SK-N-DZ (cell line): Measurements from ENCODE around the gene PRR22. TPM values are rescaled to one million over a fixed set of nuclear protein-coding genes. Genes with fewer than 3 reads are reported as not detected.
A peak's percentile ranks its signal among the peaks of the same experiment; 100 is the strongest.

Experiments
- DNase-seq: peaks from one replicate; pipeline ENCODE4 v3.0.0-alpha.2; 2015; ENCODE audit warnings: low spot score
- polyA plus RNA-seq, 2 experiments: library from polyadenylated mRNA; depleted of rRNA; stranded (reverse); fragments of >200 nt; gene quantifications; 2 replicates each; pipeline ENCODE4 v1.2.3, GENCODE V29; 2014

The PRR22 gene
- 0.68 and 1.7 TPM in 2 replicates for polyA plus RNA-seq (2014; cell fraction: cytosol; rRNA removed)
- polyA plus RNA-seq (2014; cell fraction: nucleus; rRNA removed): 14.1 and 19.8 TPM in 2 replicates

DNA sequence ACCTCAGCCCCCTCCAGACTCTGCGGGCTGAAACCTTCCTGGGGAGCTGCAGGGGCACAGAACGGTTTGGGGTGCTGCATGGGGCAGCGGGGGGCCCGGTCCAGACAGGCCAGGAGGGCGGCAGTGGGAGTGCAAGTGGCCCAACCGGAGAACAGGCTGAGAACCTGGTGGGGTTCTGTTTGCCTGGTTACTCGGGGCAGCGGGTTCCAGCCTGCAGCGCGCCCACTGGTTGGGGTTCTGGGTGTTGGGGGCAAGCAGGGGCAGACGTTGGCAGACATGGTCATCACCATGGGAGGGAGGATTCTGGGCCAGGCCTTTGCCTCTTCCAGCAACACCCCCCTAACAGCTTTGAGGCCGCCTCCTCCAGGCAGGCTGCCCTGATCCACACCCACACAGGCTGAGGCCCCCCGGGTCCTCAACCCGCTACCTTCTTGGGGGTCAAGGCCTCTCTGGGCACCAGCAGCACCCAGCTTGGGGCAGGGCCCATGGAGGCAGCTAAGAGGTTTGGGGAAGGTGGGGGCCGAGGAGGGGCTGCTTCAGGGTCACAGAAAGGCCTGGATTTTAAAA, at the start of gene PRR22:
Gene PRR22, minus strand, starts transcription at position 166 of the 567 bp plus-strand sequence. Its CDS starts 86 bp downstream, at position 80.
- no peak for DNase-seq

DNA sequence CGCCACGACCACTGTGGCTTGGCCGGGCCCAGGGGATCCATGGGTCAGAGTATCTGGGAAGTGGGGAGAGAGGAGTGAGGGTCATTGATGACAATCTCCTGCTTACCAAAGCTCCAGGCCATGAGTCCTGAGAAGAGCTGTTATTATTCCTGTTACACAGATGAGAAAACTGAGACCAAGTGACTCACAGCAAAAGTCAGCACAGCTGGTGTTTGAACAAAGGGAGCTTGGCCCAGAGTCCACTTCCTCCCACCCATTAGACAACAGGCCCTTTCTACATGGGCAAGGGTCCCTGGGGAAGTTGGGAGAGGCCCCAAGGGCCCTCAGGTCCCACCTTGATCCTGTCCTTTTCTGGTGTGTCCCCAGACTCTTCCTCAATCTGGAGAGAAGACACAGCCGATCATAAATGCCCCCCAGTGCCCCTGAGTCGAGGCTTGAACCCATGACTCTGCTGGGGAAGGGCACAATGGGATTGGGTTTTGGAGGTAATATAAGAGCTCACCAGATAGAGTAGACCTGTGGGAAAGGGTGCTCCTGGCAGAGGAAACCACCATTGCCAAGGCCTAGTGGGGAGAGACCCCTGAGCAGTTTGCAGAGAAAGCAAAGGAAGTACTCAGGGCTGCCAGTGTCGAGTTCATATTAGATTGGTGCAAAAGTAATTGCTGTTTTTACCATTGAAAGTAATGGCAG, 48.1 kb upstream of the PRR22 start:
- no peak for DNase-seq

DNA sequence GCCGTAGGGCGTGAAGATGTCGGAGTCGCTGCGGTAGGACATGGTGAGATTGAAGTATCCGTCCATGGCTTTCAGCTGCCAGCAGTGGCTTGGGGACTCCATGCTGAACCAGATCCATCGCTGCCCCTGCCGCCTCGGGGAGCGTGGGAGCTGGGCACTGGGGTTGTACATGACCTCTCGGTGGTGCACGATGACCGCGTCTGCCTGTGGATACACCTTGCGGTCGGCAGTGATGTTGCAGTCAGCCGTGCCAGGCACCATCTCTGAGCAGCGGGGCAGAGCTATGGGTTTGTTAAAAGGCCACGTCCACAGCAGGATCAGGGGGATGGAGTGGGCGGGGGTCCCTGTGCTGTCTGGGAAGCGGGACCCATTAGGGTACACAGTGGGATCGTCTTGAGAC, 47.5 kb upstream of the PRR22 start:
- peak; percentile 22 for DNase-seq

DNA sequence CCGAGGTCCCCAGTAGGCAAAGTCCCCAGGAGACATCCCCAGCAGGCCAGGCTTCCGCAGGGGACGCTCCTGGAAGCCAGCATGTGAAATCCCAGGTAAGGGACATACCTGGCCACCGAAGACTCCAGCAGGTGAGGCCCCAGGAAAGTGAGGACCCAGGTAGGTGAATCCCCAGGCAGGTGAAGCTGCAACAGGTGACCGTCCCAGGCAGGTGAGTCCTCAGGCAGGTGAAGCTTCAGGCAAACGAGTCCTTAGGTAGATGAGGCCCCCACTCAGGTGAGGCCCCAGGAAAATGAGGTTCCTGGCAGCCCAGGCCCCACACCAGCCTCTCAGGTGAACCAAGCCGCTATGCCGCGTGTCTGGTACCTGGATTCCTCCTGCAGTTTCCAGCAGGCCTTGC, 46.6 kb upstream of the PRR22 start:
- DNase-seq: no peak

DNA sequence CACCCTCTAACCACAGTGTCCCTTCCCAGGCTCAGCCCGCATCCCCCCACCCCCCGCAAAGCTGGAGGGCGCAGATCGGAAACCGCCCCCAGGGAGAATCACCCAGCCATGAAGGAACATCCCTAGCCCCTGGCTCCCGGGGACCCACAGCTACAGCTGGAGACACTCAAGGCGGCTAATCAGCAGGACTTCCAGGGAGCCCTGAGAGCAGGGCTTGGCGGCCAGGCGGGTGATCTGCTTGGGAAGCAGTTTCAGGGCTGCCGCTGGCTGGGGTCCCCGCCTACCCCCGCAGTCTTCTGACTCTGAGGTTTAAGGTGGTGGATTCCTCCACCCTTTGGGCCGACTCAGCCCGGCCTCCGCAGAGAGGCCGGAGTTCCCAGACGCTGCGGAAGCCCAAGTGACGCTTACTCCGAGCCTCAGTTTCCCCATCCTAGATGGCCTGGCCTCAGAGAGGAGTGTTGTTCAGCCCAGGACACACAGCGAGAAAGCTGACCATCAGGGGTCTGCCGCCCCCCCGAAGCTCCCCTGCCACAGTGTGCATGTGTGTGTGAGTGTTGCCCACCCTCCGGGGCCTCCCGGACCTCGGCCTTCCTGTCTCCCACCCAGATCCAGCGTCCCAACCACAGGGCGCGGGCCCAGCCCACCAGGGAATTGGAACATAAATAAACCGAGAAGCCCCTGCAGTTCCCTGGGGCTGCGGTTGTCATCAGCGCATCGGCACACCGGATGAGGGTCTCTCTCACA, 45.2 kb upstream of the PRR22 start:
- DNase-seq: no peak

DNA sequence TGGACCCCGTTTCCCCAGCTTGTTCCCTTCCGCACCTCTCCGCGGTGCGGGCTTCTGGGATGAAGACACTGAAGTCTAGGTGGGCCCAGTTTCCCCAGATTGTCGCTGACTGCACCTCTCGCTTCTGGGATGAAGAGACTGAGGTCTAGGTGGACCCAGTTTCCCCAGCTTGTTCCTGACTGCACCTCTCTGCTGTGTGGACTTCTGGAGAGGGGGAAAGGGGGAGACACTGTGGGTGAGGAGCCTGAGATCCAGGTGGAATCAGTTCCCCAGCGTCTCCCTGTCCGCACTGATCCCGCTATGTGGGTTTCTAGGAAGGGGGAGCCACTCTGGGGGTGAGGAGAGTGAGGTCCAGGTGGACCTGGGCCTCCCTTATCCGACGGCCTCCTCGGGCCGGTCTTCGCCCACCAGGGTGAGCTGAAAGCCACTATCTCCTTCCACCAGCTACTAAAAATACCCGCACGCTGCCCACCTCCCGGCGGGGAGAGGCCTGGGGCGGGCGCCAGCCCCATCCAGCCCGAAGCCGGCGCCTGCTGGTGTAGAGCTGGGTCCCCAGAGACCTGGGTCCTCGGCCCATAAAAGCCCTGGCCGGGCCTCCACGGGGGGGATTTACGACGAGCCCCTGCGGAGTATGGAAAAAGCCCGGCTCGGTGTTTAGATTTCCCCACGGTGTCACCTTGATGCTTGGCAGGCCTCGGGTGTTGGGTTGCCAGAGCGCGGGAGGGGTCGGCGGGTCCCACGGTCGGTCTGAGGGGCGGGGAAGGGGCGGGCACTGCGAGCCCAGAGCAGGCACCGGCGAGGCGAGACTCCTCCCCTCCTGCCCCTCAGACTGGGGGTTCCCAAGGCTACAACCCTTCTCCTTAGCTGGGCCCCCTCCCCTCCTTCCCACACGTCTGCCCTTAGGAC, 44.4 kb upstream of the PRR22 start:
- peak; percentile 86 for DNase-seq

DNA sequence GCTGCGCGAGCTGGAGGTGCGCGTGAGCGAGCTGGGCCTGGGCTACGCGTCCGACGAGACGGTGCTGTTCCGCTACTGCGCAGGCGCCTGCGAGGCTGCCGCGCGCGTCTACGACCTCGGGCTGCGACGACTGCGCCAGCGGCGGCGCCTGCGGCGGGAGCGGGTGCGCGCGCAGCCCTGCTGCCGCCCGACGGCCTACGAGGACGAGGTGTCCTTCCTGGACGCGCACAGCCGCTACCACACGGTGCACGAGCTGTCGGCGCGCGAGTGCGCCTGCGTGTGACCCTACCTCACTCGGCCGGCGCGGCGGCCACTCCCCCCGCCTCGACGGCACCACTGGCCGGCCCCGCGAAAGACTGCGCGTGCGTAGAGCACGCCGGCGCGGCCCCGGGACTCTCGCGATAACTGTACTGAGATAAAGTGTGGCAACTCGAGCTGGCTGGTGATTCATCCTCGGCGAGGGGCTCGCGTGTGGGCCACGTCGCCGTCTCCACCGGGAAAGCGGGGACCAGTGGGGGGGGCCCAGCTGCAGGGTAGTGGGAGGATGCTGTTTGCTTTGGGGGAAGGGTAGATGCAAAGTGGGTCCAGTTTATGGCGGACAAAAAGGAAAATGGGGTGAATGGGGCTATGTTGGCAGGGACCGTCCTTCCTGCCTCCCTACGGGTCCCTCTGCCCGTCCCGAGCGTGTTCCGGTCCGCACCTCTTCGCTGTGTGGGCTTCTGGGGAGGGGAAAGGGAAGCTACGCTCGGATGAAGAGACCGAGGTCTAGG, 43.5 kb upstream of the PRR22 start:
- peak; percentile 93 for DNase-seq

DNA sequence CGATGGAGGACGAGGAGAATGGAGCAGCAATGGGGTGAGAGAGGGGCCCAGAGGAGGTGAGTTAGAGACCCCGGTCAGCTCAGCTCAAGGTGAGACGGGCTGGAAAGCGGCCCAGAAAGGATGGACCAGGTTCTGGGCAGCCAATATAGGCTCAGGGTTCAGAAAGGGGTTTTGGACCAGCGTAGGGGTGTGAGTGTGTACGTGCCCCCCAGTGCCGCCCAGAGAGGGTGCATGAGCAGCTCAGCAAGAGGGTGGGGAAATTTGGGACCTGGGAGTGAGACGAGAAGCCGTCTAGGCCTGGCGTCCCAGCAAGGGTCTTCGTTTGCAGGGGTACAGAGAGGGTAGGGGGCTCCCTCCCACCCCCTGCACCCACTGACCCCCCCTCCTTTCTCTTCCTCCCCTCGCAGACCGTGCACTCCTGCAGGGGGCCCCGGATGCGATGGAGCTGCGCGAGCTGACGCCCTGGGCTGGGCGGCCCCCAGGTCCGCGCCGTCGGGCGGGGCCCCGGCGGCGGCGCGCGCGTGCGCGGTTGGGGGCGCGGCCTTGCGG, 42.9 kb upstream of the PRR22 start:
- DNase-seq: no peak

DNA sequence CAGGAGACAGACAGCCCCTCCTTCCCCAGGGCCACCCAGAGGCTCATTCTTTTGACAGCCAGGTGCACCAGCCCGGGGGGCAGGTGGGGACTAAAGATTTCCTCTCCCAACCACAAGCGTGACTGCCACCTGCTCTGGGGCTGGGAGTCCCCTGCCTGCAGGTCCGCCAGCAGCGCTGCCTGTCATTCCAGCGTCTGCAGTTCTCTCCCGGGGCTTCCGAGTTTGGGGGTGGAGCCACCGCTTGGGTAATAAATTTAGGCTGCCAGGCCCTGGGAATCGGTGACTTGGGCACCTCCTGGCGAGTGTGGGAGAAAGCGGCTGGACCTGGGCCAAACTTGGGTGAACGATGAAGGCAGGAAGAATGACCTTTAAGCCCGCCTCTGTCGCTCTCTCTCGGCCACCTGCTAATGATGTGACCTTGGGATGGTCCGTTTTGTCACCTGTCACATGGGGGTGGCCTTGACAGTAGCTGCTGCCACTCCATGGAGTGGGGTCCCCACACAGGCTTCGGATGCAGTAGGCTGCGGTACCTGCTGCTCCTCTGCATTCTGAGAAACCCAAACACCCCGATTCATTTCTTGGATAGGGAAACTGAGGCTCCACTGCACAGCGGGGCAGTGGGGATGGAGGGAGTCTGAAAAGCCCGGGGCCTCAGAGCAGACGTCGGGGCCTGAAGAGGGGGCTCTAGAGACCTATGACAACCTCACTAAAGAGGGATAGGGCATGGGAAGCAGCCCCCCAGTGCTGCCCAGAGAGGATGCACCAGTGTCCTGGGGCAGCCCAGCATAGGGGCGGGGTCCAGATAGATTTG, 42.2 kb upstream of the PRR22 start:
- peak; percentile 85 for DNase-seq

DNA sequence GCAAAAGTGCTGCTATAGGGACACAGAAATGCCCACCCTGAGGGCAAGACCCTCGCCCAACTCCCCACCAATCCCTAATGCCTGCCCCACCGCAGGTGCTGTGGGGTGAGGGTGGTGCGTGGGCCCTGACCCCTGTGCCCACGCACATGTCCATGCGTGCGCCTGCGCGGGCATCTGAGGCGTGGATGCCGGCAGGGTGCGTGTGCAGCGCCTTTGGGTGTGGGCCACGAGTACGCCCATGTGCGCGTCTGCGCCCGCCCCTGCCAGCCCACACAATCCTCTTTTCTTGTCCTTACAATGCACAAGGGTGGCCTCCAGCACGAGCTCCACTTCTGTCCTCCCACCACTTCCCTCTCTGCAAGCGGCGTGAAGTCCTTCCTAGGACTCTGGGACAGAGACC, 40.6 kb upstream of the PRR22 start:
- DNase-seq: no peak

DNA sequence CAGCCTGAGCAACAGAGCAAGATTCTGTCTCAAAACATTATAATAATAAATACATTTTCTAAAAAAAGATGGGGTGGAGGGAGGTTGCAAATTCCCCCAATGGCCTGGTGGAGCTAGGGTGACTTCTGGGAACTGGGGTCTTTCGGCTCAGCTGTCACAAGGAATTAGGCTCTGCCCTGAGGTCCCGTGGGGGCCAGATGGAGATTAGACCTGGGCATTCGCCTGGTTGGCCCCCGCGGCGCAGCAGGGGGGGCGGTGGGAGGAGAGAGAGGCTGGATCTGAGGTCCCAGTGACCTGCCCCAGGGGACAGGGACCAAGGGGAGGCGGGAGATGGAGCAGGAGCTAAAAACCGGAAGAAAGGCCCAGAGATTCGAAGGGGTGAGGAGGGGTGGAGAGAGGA, 40.2 kb upstream of the PRR22 start:
- DNase-seq: no peak

DNA sequence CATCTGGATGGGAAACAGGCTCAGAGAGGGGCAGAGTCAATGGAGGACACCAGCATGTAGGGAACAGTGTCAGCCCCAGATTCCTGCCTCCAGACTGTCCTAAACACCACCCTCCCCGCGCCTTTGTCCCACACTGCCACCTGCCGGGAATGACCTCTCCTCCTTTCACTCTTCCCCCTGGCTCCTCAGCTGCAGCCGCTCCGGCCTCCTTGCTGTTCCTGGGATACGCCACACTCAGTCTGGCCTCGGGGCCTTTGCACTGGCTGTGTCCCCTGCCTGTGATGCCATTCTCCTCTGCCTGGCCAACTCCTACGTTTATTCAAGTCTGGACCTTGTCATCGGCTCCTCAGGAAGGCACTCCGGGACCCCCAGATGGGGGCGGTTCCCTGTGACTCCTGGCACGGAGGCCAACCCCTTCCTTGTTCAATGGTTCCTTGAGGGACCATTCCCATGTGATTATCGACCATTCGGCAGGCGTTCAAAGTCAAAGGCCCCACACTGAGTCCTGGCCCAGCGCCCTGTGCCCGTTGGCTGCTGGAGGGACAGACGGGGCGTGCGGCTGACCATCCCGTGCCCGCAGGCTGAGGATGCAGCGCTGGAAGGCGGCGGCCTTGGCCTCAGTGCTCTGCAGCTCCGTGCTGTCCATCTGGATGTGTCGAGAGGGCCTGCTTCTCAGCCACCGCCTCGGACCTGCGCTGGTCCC, 39.2 kb upstream of the PRR22 start:
- peak; percentile 52 for DNase-seq

DNA sequence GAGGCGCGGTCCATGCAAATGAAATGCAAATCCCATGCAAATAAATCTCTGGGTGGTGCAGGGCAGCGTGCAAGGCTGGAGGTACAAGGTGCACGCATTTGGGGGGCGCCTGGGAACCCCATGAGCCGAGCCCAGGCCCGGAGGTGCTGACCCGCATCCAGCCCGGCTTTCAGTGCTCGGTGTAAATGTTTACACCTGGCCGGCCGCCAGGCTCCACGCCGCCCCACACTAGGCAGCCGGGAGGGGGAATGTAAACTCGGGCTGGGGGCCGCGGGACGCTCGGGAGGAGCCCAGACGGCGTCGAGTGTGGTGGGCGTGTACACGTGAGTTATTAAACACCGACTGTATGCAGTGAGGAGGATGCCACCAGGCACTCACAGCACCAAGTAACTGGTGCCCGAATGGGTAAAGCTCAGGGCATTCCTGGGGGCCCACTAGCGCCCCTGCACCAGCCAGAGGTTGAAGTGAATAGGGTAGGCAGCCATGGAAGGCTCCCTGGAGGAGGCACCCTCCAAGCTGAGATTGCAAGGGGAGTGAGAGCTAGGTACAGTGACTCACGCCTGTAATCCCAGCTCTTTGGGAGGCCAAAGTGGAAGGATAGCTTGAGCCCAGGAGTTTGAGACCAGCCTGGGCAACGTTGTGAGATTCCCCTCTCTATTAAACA, 37.8 kb upstream of the PRR22 start:
- no peak for DNase-seq

DNA sequence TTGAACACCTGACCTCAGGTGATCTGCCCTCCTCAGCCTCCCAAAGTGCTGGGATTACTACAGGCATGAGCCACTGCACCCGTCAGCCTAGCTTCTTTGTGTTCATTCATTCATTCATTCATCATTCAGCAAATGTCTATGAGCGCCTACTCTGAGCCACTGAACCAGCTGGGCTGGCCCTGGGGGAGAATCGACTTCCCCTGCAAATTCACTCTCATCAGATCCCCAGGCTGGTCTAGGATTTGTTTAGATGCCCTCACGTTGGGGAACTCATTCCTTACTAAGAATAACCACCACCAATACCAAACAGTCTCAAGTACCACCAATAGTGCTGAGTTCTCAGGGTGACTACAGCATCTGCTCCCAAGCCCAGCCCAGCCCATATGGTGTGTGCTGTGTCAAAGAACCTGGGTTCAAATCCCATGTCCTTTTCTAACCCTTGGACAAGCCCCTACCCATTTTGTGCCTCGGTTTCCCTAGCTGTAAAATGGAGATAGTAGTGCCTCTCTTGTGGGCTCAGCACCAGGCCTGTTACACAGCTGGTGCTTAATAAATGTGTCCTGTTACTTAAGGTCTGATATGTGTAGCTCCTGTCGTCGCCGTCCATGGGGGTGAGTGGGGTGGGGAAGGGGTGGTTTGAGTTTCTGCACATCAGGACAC, 37.1 kb upstream of the PRR22 start:
- DNase-seq: no peak

DNA sequence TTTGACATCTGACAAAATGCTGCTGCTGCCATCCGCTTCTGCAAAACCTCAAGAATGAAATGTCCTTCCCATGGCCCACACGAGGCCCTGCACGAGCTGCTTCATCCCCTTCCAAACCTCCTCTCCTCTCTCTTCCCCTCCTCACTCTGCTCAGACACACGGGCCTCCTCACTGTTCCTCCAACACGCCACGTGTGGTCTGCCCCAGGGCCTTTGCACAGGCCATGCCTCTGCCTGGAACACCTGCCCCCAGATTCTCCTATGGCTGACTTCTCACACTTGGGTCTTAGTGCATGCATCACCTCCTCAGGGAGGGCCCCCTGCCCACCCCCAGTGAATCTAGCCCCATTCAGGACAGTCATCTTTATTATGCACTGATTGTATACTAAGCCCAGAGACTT, 36.2 kb upstream of the PRR22 start:
- no peak for DNase-seq

DNA sequence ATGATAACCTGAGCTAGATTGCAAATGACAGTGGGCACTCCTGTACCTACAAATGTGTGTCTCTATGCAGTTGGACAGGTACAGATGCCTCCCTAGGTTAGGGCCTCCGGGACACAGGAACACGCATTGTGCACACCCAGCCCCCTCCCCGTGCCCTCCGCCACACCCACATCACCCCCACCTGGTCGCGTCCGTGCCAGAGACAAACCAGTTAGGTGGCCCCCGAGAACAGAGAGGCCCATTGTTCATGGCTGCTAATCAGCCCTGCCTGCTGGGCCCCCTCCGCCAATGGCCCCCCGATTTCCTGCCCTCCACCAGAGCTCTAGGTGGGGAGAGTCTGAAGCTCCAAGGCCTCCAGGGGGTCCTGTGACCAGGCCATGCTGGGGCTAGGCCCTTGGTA, 34.0 kb upstream of the PRR22 start:
- DNase-seq: no peak

DNA sequence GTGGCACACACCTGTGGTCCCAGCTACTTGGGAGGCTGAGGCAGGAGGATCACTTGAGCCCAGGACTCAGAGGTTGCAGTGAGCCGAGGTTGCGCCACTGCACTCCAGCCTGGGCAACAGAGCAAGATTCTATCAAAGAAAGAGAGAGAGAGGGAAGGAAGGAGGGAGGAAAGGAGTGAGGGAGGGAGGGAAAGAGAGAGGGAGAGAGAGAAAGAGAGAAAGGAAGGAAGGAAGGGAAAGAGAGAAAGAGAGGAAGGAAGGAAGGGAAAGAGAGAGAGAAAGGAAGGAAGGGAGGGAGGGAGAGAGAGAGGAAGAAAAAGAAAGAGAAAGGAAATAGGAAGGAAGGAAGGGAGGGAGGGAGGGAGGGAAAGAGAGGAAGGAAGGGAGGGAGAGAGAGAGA, 32.7 kb upstream of the PRR22 start:
- no peak for DNase-seq

DNA sequence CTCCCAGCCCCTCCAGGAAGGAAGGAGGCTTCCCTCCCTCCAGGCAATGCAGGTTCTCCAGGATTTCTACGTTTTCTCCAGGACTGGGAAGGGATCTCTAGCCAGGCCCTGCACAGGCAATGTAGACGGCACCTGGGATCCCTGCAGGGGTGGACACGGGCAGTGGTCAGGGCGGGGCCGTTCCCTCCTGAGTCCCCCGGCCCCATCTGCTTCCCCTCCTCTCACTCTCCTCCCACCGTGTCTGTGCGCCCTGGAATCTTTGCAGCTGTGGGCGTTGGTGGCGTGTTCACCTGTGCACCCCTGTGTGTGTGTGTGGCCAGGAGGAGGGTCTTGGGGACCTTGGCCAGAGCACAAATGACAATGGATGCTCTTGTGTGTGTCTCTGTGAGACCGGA, 30.3 kb upstream of the PRR22 start:
- DNase-seq: no peak
